ENCODE data around the gene FREM1.

DNA sequence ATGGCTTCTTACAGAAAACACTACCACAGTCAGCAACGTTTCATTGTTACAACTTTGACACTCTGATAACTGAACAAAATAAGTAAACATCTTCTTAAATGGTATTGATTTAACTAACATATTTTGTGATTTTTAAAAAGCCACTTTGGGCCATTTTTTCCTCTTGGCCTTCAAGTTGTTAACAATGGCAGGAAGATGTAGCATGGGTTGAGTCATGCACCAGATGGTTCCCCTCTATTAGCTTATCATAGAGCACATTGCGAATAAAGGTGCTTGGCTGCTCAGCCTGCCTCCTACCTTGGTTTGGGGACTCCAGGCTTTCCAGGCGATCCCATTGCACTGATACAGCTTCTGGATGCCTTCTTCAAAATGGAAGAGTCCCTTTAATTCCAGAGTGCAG lies 163.6 kb downstream of the FREM1 start:
- TF ChIP-seq, protein P1, sequence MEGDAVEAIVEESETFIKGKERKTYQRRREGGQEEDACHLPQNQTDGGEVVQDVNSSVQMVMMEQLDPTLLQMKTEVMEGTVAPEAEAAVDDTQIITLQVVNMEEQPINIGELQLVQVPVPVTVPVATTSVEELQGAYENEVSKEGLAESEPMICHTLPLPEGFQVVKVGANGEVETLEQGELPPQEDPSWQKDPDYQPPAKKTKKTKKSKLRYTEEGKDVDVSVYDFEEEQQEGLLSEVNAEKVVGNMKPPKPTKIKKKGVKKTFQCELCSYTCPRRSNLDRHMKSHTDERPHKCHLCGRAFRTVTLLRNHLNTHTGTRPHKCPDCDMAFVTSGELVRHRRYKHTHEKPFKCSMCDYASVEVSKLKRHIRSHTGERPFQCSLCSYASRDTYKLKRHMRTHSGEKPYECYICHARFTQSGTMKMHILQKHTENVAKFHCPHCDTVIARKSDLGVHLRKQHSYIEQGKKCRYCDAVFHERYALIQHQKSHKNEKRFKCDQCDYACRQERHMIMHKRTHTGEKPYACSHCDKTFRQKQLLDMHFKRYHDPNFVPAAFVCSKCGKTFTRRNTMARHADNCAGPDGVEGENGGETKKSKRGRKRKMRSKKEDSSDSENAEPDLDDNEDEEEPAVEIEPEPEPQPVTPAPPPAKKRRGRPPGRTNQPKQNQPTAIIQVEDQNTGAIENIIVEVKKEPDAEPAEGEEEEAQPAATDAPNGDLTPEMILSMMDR (IDR thresholded peaks at IDR 0.05): no peak
- no peak for TF ChIP-seq POLR2A (IDR thresholded peaks at IDR 0.05)
- TF ChIP-seq POLR2AphosphoS5 (IDR thresholded peaks at IDR 0.05): no peak

Data from breast epithelium (tissue), 3 donors.